Measurements from ENCODE around the gene NFAT5. TPM values are rescaled to one million over a fixed set of nuclear protein-coding genes. Genes with fewer than 3 reads are reported as not detected.

The NFAT5 gene
- polyA plus RNA-seq, 3 donors = 2.4 to 6.9 (median 2.5) TPM

DNA sequence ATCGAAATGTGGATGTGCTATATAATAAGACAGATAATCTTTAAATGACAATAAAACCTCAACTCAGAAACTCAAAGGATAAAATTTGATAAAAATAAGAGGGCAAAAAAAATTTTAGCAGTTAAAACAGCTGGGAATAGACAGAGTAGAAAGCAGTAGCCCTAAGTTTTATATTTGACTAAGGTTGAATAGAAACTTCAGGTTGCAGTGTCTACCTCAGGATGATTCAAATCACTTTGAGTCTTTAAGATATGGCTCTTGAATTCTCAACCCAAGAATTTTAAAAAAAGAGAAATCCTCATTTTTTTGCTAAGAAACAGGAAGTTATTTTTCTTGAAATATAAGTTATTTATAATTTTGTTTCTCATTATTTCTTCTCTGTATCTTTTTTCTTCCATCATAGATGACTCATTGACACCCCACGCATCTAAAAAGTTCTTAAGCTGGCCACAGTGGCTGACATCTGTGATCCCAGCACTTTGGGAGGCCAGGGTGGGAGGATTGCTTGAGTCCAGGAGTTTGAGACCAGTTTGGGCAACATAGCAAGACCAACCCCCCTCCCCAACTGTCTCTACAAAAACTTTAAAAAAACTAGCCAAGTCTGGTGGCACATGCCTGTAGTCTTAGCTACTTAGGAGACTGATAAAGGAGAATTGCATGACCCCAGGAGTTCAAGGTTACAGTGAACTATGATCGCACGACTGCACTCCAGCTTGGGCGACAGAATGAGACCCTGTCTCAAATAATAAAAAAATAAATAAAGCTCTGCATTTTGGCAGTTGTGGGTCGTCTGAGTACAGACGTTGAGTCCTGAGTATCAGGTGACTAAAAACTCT is 23.9 kb downstream of the NFAT5 start:
- DNase-seq = peak in 1 of 3 donors; percentile 15
- Histone ChIP-seq H3K9ac (ENCODE audit: insufficient read depth, low read length, poor library complexity, severe bottlenecking) (no peak overlapping the region), H3K4me2 (replicated peaks; ENCODE audit: extremely low read depth, low read length, poor library complexity, severe bottlenecking) (no peak overlapping the region), H3K36me3 (replicated peaks in 1 of 2; ENCODE audit: control insufficient read depth in 1 of 2, insufficient read depth in 2 of 2, low read length in 2 of 2) (no peaks in the 10 kb centered on the region), H3K79me2 (ENCODE audit: insufficient read depth, low read length) (peaks cover 18% of the 10 kb centered on the region), H3K27me3 (ENCODE audit: control insufficient read depth in 2 of 2, insufficient read depth in 2 of 2, low read length in 2 of 2) (no peaks in the 10 kb centered on the region), H2AFZ (ENCODE audit: insufficient read depth, low read depth, low read length, poor library complexity, severe bottlenecking) (no peak overlapping the region), H3K9me3 (replicated peaks in 1 of 2; ENCODE audit: control insufficient read depth in 1 of 2, insufficient read depth in 1 of 2, low read length in 2 of 2) (no peaks in the 10 kb centered on the region), H3K4me1 (ENCODE audit: control insufficient read depth in 1 of 2, insufficient read depth in 2 of 2, low read length in 2 of 2) (peaks cover 3 to 10% of the 10 kb centered on the region in 2 donors), H4K20me1 (ENCODE audit: insufficient read depth, low read length) (peaks cover 99% of the 10 kb centered on the region), H3K27ac (ENCODE audit: low read depth in 1 of 2, low read length in 2 of 2) (no peak overlapping the region), H3K4me3 (replicated peaks in 1 of 3; ENCODE audit: low read depth in 2 of 3, low read length in 3 of 3) (no peak overlapping the region)
- Mint-ChIP-seq H3K4me1 (peaks cover 17% of the 10 kb centered on the region), H3K4me3 (no peak overlapping the region), H3K36me3 (peaks cover 7 to 17% of the 10 kb centered on the region in 2 donors), H3K27ac (peak overlapping the region in 2 of 7 donors; percentile 35 to 73), H3K27me3 (ENCODE audit: low read depth in 3 of 3) (peaks cover 0 to 3% (median 0%) of the 10 kb centered on the region in 3 donors), H3K9me3 (peaks cover 0 to 2% (median 0%) of the 10 kb centered on the region in 7 donors)
- WGBS (ENCODE audit: insufficient coverage) = 100% methylated on average over 1 of the region's 7 CpGs
- intact Hi-C loops (cut with micrococcal nuclease) = no loop called here
- TF ChIP-seq, protein P1, sequence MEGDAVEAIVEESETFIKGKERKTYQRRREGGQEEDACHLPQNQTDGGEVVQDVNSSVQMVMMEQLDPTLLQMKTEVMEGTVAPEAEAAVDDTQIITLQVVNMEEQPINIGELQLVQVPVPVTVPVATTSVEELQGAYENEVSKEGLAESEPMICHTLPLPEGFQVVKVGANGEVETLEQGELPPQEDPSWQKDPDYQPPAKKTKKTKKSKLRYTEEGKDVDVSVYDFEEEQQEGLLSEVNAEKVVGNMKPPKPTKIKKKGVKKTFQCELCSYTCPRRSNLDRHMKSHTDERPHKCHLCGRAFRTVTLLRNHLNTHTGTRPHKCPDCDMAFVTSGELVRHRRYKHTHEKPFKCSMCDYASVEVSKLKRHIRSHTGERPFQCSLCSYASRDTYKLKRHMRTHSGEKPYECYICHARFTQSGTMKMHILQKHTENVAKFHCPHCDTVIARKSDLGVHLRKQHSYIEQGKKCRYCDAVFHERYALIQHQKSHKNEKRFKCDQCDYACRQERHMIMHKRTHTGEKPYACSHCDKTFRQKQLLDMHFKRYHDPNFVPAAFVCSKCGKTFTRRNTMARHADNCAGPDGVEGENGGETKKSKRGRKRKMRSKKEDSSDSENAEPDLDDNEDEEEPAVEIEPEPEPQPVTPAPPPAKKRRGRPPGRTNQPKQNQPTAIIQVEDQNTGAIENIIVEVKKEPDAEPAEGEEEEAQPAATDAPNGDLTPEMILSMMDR (IDR thresholded peaks at IDR 0.05) = no peak

DNA sequence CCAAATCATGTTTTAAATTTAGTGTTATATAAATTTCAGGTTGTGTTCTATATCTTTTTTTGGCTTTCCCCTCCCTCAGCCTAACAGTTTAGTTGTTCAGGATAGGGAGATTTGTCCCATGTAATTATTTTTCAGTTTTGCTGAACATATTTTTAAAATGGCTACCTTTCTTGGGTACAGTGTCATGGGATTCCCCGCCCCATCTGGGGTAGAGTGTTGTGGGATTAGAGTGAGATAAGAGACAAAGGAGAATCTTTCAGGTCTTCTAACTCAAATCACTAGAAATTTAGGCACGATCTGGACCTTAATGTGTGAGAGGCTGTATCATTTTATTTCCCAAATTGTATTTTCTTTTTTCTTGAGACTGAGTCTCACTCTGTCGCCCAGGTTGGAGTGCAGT is 24.8 kb downstream of the NFAT5 start:
- Mint-ChIP-seq H3K4me3 (no peak overlapping the region), H3K36me3 (peaks cover 10 to 18% of the 10 kb centered on the region in 2 donors), H3K9me3 (peaks cover 0 to 2% (median 0%) of the 10 kb centered on the region in 7 donors), H3K4me1 (peaks cover 17% of the 10 kb centered on the region), H3K27me3 (ENCODE audit: low read depth in 3 of 3) (peaks cover 0 to 3% (median 0%) of the 10 kb centered on the region in 3 donors), H3K27ac (peak overlapping the region in 1 of 7 donors; percentile 17)
- Histone ChIP-seq H3K27ac (ENCODE audit: low read depth in 1 of 2, low read length in 2 of 2) (no peak overlapping the region), H3K36me3 (replicated peaks in 1 of 2; ENCODE audit: control insufficient read depth in 1 of 2, insufficient read depth in 2 of 2, low read length in 2 of 2) (no peaks in the 10 kb centered on the region), H3K4me2 (replicated peaks; ENCODE audit: extremely low read depth, low read length, poor library complexity, severe bottlenecking) (no peak overlapping the region), H3K4me1 (ENCODE audit: control insufficient read depth in 1 of 2, insufficient read depth in 2 of 2, low read length in 2 of 2) (peaks cover 3 to 10% of the 10 kb centered on the region in 2 donors), H3K9me3 (replicated peaks in 1 of 2; ENCODE audit: control insufficient read depth in 1 of 2, insufficient read depth in 1 of 2, low read length in 2 of 2) (no peaks in the 10 kb centered on the region), H2AFZ (ENCODE audit: insufficient read depth, low read depth, low read length, poor library complexity, severe bottlenecking) (no peak overlapping the region), H3K9ac (ENCODE audit: insufficient read depth, low read length, poor library complexity, severe bottlenecking) (no peak overlapping the region), H3K27me3 (ENCODE audit: control insufficient read depth in 2 of 2, insufficient read depth in 2 of 2, low read length in 2 of 2) (no peaks in the 10 kb centered on the region), H4K20me1 (ENCODE audit: insufficient read depth, low read length) (peaks cover 100% of the 10 kb centered on the region), H3K4me3 (replicated peaks in 1 of 3; ENCODE audit: low read depth in 2 of 3, low read length in 3 of 3) (no peak overlapping the region), H3K79me2 (ENCODE audit: insufficient read depth, low read length) (peaks cover 12% of the 10 kb centered on the region)
- no CpG with 5 or more reads among the region's 3 CpGs for WGBS (ENCODE audit: insufficient coverage)
- no peak for DNase-seq
- intact Hi-C loops (cut with micrococcal nuclease) = no loop called here
- TF ChIP-seq, protein P1 (IDR thresholded peaks at IDR 0.05) = no peak

Data from CD14-positive monocyte (primary cell).